Epithelial cell of prostate (primary cell): ENCODE measurements around the gene SAT2.
"Not testable (repeated sequence)": the region's sequence is repeated elsewhere in the genome, so short reads cannot be mapped to it uniquely, and the experiment has no call there.

ENCODE experiments used
- DNase-seq: peaks from one replicate; pipeline ENCODE4 v3.0.0-alpha.2; 2011; ENCODE audit warnings: low read depth, low spot score
- H3K27ac ChIP-seq: fragments of 450-650 bp; 2 replicates; pipeline ENCODE4 v1.5.1; 2017; ENCODE audit warnings: mild to moderate bottlenecking

Gene SAT2

DNA sequence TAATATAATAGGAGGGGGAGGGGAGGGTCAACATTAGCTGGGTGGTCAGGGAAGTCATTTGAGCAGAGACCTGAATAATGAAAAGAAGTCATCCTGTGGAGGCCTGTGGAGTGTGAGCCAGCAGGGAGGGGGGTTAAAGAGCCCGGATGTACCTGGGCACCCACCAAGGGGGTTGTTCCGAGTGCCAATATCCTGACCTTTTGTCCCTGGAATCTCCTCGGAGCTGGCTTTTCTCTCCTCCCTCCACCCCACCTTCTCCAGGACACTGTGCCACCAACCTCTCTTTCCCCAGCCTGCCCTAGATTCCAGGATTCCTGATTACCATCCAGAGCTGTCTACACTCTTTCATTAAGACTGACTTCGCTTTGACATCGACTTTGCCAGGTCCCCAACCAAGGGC is 8.5 kb upstream of the SAT2 start:
- DNase-seq: no peak
- H3K27ac ChIP-seq: no peak overlapping the region

DNA sequence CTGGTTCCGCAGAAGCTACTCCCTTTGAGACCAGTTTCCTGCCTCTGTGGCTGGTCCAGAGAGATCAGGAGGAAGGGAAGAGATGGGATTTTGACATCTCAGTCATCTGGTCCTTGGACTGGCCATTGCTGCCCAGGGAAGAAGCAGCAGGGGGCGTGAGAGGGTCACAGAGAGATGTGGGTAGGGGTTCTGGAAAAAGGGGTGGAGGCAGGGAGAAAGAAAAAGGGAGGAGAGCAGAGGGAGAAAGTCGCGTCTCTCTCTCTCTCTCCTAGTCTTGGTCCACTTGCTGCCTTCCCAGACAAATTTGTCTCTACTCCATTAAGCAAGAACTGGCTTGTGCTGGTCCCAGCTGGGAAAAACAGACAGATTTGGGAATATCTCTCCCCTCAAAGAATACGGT is 6.8 kb upstream of the SAT2 start:
- DNase-seq: no peak
- H3K27ac ChIP-seq: no peak overlapping the region

DNA sequence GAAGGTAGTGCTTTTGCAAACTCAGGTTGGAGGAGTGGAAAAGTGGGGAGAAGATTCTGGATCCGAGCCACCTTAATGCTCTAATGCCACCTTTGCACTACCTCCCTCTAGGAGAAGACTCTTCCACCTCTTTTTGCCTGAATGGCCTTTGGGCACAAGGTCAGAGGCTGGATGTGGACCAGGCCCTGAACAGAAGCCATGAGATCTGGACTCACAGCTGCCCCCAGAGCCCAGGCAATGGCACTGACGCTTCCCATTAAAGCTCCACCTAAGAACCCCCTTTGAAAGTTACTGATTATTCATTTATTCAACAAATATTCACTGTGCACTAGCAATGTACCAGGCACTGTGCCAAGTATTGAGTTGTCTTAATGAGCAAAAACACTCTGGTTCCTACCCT is 5.5 kb upstream of the SAT2 start:
- H3K27ac ChIP-seq: no peak overlapping the region
- no peak for DNase-seq

DNA sequence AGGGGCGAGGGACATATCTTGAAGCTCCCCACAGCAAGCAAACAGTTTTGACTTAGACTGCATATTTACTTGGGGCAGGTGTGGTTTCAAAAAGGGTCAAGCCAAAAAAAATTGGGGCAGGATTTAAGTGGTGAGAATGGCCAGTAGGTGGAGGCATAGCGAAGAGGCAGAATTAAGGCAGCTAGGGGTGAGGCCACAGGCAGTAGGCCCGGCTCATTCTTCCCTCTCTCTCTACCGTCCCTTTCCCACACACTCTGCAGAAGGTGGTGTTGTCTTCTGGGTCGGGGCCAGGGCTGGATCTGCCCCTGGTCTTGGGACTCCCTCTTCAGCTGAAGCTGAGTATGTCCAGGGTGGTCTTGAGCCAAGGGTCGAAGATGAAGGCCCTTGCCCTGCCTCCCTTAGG is 4.9 kb upstream of the SAT2 start:
- DNase-seq: no peak
- H3K27ac ChIP-seq: no peak overlapping the region

DNA sequence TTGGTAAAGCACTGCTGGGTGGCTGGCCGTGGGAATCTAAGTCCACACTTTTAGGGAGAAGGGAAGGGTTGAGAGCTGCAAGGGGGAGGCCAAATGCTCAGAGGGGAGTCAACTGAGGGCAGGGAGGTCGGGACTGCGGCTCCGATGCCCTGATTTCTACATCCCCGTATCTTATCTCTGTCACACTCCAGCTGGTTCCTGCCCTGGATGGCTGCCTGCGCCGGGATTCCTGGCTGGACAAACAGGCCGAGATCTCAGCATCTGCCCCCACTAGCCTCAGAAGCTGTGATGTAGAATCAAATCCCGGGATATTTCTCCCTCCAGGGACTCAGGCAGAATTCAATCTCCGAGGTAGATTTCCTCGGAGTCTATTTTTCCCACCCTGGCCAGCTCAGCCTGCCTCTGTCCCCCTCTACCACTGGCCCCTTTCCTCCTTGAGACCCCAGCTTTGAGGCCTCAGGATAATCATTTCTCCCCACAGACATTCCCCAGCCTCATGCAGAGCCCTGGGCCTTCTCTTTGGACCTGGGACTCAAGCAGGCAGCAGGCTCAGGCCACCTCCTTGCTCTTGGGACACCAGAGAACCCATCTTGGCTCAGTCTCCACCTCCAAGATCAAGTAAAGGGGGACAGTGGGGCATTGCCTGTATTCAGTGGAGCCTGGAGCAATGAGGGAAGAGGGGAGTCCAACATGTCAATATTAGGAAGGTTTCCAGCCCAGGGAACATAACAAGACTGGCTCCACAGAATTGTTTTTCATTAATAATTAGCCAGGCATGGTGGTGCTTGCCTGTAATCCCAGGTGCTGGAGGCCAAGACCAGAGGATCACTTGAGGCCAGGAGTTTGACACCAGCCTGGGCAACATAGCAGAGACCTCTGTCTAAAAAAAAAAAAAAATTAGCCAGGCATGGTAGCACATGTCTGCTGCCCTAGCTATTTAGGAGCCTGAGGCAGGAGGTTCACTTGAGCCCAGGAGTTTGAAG is 4.1 kb upstream of the SAT2 start:
- H3K27ac ChIP-seq: no peak overlapping the region
- DNase-seq: no peak

DNA sequence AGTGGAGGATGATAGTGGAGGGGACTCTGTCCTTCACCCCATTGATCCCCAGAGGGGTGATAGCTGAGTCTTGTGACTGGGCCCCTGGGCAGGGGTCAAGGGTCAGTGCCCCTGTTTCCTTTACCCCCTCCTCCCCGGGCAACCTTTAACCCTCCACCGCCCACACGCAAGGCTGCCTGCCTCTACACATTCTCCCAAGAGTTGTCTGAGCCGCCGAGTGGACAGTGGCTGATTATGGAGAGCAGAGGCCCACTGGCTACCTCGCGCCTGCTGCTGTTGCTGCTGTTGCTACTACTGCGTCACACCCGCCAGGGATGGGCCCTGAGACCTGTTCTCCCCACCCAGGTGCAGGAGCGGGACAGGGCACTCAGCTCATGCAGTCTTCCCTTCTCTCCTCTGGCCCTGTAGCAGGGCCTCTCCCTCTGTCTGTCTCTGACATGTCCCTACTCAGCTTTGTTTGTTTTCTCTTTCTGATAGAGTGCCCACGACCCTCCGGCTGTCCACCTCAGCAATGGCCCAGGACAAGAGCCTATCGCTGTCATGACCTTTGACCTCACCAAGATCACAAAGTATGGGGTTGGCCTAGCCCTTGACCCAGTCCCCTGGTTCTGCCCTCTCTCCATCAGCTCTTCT is 2.4 kb upstream of the SAT2 start, which contains the start of gene SHBG:
Gene SHBG, plus strand, starts transcription at position 197 of the 633 bp plus-strand sequence. Its CDS starts 38 bp downstream, at position 235.
- no peak for DNase-seq
- H3K27ac ChIP-seq: no peak within 1 kb of the TSS

DNA sequence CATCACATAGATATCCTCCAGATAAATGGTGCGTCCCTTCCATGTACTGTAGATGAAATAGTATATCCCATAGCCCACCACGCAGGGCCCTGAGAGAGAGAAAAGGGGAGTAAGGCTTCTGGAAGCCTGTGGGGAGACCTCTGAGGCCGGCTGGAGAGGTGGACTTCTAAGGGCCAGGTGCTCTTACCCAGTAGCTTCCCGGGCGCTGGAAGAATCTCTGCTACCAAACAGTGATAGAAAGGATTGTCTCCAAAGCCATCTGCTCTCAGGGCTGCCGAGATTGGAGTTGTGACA is 718 bp downstream of the SAT2 start:
- no peak for DNase-seq
- peak overlapping the region; percentile 34 for H3K27ac ChIP-seq

DNA sequence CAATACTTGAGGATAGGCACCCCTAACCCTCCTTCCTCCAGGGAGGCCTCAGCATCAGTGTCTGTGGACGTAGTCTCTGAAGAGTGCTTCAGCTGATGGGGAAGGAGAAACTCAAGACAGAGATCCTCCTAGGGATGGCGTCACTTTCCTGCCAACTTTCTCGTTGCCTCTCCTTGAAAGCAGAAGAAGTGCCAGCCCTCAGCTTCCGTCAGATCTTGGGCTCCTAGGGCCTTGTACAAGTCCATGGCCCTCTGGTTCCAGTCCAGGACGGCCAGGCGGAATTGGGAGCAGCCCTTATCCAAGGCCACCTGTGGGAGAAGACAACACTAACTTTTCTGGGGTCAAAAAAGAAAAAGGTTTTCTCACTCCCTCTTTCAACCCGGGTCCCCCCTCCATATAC is 1.3 kb downstream of the SAT2 start:
- H3K27ac ChIP-seq: no peak overlapping the region
- no peak for DNase-seq

DNA sequence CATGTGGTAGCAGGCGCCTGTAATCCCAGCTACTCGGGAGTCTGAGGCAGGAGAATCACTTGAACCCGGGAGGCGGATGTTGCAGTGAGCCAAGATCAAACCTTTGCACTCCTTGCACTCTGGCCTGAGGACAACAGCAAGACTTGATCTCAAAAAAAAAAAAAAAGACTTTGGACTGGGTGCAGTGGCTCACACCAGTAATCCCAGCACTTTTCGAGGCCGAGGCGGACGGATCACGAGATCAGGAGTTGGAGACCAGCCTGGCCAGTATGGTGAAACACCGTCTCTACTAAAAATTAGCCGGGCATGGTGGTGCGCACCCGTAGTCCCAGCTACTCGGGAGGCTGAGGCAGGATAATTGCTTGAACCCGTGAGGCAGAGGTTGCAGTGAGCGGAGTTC is 1.9 kb downstream of the SAT2 start:
- DNase-seq, H3K27ac ChIP-seq: not testable (repeated sequence)

DNA sequence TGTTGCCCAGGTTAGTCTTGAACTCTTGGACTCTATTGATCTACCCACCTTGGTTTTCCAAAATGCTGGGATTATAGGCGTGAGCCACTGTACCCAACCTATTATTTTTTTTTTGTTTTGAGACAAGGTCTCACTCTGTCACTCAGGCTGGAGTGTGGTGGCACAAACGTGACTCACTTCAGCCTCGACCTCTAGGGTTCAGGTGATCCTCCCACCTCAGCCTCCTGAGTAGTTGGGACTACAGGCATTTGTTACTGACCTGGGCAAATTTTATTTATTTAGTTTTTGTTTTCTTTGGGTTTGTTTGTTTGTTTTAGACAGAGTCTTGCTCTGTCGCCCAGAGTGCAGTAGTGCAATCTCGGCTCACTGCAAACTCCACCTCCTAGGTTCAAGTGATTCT is 4.0 kb downstream of the SAT2 start:
- no peak overlapping the region for H3K27ac ChIP-seq
- no peak for DNase-seq

DNA sequence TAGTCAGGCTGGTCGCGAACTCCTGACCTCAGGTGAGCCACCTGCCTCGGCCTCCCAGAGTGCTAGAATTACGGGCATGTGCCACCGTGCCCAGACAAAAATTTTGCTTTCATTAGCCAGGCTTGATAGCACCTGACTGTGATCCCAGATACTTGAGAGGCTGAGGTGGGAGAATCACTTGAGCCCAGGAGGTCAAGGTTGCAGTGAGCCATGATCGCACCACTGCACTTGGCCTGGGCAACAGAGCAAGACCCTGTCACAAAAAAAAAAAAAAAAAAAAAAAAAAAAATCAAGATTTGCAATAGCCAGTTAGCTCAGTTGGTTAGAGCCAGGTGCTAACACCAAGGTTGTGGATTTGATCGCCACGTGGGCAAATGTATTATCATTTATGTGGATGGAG is 6.8 kb downstream of the SAT2 start:
- H3K27ac ChIP-seq: no peak overlapping the region
- DNase-seq: no peak

DNA sequence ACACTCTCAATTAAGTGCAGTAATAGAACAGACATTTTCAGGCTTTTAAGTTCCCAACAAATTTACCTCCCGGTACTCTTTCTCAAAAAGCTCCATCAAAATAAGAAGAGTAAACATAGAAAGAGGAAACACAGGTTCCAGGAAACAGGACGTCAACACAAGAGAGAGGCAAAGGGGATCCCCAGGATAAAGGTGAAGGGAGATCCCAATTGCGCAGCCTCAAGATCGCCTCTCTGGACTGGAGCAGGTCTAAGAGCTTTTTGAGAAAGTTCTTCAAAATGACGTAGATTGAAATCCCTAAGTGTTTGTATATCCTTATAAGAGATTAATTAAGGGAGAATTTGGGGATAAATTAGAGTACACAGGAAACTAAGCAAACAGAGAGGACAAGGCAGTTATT is 9.0 kb downstream of the SAT2 start:
- no peak overlapping the region for H3K27ac ChIP-seq
- no peak for DNase-seq

DNA sequence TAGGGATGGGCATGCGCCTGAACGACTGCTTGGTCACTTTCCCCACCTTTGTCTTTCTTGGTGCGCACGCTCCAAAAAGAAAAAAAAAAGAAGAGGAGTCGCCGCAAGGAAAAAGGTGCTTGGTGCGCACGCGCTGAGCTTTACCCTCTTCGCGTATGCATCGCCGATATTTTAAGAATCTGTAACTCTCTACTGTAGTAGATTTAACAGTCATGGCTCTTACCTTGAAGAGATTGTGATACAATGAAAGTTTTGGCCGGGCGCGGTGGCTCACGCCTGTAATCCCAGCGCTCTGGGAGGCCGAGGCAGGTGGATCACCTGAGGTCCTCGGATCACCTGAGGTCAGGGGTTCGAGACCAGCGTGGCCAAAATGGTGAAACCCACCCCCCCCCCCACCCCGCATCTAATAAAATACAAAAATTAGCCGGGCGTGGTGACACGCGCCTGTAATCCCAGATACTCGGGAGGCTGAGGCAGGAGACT is 12.3 kb downstream of the SAT2 start:
- no peak for DNase-seq
- peak overlapping the region; percentile 87 for H3K27ac ChIP-seq

DNA sequence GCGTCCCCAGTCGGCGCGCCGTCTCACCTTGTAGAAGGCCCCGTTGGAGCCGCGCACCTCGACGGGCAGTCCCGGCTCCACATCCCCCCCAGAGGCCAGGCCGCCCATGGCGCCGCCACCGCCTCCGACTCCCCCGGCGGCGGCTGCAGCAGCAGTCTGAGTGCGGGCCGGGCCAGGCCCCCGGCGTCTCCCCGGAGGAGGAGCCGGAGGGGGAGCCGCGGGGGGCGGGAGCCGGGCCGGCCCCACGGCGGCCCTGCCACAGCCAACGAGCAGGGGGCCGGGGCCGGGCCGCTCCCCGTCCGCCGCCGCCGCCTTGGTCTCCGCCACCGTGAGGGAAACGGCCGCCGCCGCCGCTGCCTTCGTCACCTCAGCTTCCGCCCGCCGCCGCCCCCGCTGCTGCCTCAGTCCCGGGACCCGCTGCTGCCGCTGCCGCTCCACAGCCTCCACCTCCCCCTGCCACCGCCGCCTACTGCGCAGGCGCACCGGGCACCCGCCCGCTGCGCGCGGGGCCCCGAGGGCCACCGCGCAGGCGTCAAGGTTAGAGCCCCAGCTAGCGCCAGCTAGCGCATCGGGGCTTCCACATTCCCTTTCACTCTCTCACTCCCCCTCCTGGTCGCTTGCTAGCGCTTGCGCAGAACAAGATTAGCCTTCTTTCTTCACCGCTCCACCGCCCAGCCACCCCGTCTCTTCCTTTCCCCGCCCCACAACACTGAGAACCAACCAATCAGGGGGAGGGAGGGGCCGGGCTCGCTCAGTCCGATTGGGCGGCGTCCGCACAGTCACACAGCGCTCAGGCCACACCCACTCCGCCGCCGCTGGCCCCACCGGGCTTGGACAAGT is 13.0 kb downstream of the SAT2 start, which contains the start of gene FXR2:
Gene FXR2, minus strand, starts transcription at position 473 of the 840 bp plus-strand sequence. Its CDS starts 365 bp downstream, at position 108.
- H3K27ac ChIP-seq: peak within 1 kb of the TSS; percentile 87
- DNase-seq: peak; percentile 98

DNA sequence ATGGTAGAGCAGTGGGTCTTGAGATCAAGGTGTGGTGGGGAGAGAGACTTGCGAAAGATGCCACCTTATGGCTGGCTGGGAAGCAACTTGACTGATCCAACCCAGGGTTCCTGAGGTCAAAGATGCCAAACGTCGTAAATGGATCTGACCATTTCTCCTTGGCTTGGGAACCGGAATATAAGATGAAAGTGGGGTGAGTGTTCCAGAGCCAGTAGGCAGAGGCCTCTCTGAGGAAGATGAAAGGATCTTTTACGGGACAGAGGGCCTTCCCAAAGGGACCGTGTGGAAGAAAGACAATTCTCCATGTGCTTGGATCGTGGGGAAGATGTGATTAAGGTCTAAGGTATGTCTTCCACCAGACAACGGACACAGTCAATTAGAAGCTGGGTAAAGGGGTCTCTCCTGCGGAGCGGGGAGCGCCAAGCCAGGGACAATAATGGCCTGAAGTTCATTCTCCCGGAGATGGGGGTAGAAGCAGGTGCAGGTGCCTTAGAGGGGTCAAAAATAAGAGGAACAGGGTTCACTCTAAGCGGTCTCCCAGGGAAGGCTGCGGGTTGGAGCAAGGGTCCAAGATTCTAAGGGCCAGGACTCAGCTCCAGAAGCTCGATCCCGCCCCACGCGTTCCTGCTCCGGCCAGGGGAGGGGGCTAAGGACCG is 13.7 kb downstream of the SAT2 start:
- H3K27ac ChIP-seq: peak overlapping the region; percentile 87
- DNase-seq: no peak

DNA sequence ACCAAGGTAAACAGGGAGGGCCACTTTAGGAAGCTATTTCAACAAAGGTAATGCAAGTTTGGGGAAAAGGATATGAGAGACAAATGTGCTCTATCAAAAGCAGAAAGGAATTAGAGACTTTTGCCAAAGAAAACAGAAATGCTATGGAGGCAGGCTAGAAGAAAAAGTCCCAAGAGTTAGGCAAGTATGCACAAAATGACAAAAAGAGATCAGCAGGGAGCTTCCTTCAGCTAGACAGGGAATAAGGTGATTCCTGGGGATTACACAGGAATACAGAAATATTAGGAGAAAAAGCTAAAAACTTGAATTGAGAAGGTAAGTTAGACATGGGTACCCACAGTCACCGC is 15.4 kb downstream of the SAT2 start:
- no peak overlapping the region for H3K27ac ChIP-seq
- DNase-seq: no peak

DNA sequence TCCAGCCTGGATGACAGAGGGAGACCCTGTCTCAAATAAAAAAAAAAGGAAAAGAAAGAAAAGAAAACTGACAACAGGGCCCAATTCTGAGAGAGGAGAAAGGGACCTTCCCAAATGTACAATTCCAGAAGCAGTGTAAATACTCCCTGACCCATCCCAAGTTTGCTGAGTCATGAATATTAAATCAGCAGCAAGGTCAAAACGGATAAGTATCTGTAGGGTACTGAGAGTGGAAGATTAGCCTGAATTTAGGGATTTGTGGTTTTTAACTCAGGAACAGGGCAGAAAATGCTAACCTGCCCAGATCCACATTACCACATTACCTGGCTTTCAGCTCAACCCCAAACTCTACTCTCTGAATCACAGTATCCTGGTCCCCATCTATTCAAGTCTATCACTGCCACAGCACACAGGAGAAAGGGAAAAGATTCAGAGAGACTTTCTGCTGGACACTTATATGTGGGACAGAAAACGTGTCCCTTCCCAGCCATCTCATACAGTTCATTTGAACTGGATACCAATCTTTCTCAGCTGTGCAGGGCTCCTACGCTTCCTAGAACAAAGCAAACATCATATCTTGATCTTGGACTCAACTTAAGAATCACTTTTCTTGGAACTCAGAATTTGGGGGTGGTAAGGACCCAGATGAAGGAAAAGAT is 15.9 kb downstream of the SAT2 start:
- H3K27ac ChIP-seq: no peak overlapping the region
- no peak for DNase-seq

DNA sequence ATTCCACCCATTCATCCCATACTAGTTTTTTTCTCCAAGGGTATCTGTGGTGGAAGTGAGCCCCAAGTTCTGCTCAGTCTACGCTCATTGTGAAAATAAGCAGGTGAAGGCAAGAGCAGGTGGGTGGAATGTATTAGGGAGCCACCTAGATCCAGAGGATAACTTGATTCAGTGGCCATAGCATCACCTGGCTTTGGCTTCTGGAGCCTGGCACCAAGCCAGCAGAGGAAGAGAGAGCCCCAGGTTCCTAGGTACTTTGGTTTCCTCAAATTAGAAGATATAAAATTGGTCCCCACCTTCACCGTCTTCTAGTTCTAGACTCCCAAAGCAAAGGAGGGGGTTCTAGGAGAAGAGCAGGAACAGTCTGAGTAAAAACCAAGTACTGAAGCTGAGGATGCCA is 17.0 kb downstream of the SAT2 start:
- DNase-seq: no peak
- H3K27ac ChIP-seq: no peak overlapping the region

DNA sequence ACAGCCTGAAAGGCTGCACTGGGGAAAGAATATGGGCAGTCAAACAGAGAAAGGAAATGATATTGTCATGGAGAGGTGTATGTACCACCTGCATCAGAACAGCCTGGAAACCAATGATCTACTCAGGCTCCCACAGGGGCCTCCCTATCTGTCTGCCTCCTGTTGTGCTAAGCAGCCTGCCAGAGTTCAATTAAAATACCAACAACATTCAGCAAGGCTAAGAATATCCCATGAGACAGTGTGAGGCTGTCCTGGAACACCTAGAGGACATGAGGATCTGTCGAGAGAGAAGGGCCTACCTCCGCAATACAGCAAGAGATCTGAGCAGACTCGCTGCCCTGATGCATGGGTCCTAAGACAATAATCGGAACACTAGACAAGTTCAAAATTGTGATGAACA is 21.3 kb downstream of the SAT2 start:
- DNase-seq: no peak
- H3K27ac ChIP-seq: no peak overlapping the region

DNA sequence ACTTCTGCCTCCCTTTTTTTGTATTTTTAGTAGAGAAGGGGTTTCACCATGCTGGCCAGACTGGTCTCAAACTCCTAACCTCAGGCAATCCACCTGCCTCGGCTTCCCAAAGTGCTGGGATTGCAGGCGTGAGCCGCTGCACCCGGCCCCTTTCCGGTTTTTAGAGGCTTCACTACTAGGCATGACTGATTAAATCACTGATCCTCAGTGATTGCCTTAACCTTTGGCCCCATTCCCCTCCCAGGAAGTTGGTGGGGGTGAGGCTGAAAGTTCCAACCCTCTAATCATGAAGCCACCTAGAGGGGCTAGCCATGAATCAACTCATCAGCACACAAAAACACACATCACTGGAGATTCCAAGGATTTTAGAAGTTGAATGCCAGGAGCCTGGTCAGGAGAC is 30.1 kb downstream of the SAT2 start:
- not testable (repeated sequence) for H3K27ac ChIP-seq, DNase-seq
